K562 (cell line): Measurements from ENCODE around the gene UBE2I. TPM values are rescaled to one million over a fixed set of nuclear protein-coding genes. Genes with fewer than 3 reads are reported as not detected.

ENCODE experiments used
- ATAC-seq: fragments of 200-7000 bp; cut with Tn5 transposase; 3 replicates; pipeline ENCODE4 v1.9.1; 2020; ENCODE audit warnings: moderate library complexity
- BruUV-seq: library from RNA; stranded (reverse); fragments of 400-500 nt; replicated peaks from 2 replicates; lab custom pipeline; 2021; lab: Mats Ljungman, UMichigan
- CTCF ChIA-PET: fragments of 300-600 bp; formaldehyde crosslinking; extraction: SDS; loops from one replicate; lab custom pipeline; 2021; ENCODE audit warnings: low intra/inter-chr PET ratio; lab: Yijun Ruan, JAX
- POLR2A ChIA-PET: fragments of 300-600, 350-650 bp; sonication (Branson Sonifier 250); formaldehyde crosslinking; extraction: SDS; loops from one replicate; lab custom pipeline; 2021; ENCODE audit warnings: antibody characterized with exemption, inconsistent platforms; lab: Yijun Ruan, JAX
- DNase-seq, 4 experiments: peaks; one replicate each; pipeline versions ENCODE4 v3.0.0 to v3.0.0-alpha.2; 2011 to 2018; ENCODE audit warnings: low spot score in 3 of 4, mixed read lengths in 3 of 4; ENCODE audit errors: extremely low read depth in 1 of 4
- FAIRE-seq: peaks from 2 replicates; lab custom pipeline; 2011; peaks lifted over from hg19 to GRCh38; lab: Jason Lieb, UNC
- H2AFZ ChIP-seq: 2 replicates; pipeline ENCODE4 v1.6.0; 2011; ENCODE audit warnings: low read depth, low read length, control low read depth, inconsistent platforms
- H3K27ac ChIP-seq: fragments of 200-600 bp; 3 replicates; pipeline ENCODE4 v1.8.0; 2011; ENCODE audit warnings: low read depth, mild to moderate bottlenecking, control low read depth, inconsistent platforms, low read length, moderate library complexity, mixed read lengths; ENCODE audit errors: extremely low read depth
- H3K27me3 ChIP-seq, 2 experiments: fragments of 300-600 bp in 1 of 2; 2 replicates in 1 of 2; 3 replicates in 1 of 2; pipeline versions ENCODE4 v1.6.0 to v1.8.0; 2011; ENCODE audit warnings: inconsistent platforms in 2 of 2, low read length in 2 of 2, mild to moderate bottlenecking in 1 of 2, mixed read lengths in 1 of 2, moderate library complexity in 1 of 2; ENCODE audit not compliant: control insufficient read depth in 2 of 2, insufficient read depth in 2 of 2
- H3K36me3 ChIP-seq: fragments of 300-600 bp; 3 replicates; pipeline ENCODE4 v1.8.0; 2011; ENCODE audit warnings: mild to moderate bottlenecking, low read length, inconsistent platforms; ENCODE audit not compliant: control insufficient read depth, insufficient read depth
- H3K4me1 ChIP-seq, 2 experiments: fragments of 200-600 bp in 1 of 2; replicated peaks in 1 of 2; 2 replicates in 1 of 2; 3 replicates in 1 of 2; pipeline versions ENCODE4 v1.5.1 to v1.8.0; 2011; ENCODE audit warnings: inconsistent platforms in 2 of 2, low read length in 2 of 2, mild to moderate bottlenecking in 1 of 2, mixed read lengths in 1 of 2, moderate library complexity in 1 of 2; ENCODE audit not compliant: control insufficient read depth in 2 of 2, insufficient read depth in 2 of 2
- H3K4me2 ChIP-seq: 2 replicates; pipeline ENCODE4 v1.6.1; 2011; ENCODE audit warnings: low read length, control low read depth, inconsistent platforms, mixed read lengths; ENCODE audit not compliant: insufficient read depth
- H3K4me3 ChIP-seq: fragments of 200-600 bp; sonication (generic), shearing (Covaris generic); 2 replicates; pipeline ENCODE4 v1.5.1; 2016; ENCODE audit warnings: control low read depth, inconsistent platforms
- H3K79me2 ChIP-seq: fragments of 200-600 bp; 3 replicates; pipeline ENCODE4 v1.8.0; 2011; ENCODE audit warnings: low read length, inconsistent platforms; ENCODE audit not compliant: control insufficient read depth, insufficient read depth
- H3K9ac ChIP-seq, 2 experiments: 2 replicates each; pipeline versions ENCODE4 v1.6.0 to v1.6.1; 2011; ENCODE audit warnings: low read depth in 2 of 2, low read length in 2 of 2, control low read depth in 1 of 2, inconsistent platforms in 1 of 2, mild to moderate bottlenecking in 1 of 2, mixed read lengths in 1 of 2; ENCODE audit not compliant: insufficient read depth in 1 of 2
- H3K9me1 ChIP-seq: one replicate; pipeline ENCODE4 v1.6.0; 2011; ENCODE audit warnings: inconsistent platforms, mild to moderate bottlenecking, low read length, moderate library complexity; ENCODE audit not compliant: control insufficient read depth, insufficient read depth
- H3K9me3 ChIP-seq: replicated peaks from 2 replicates; pipeline ENCODE4 v1.5.1; 2011; ENCODE audit warnings: low read depth, low read length, inconsistent platforms; ENCODE audit not compliant: control insufficient read depth, insufficient read depth
- H4K20me1 ChIP-seq: replicated peaks from 2 replicates; pipeline ENCODE4 v1.6.1; 2011; ENCODE audit warnings: low read length, inconsistent platforms, mixed read lengths; ENCODE audit not compliant: control insufficient read depth, insufficient read depth
- ARHGAP35 ChIP-seq: fragments of 450-650 bp; IDR thresholded peaks from 2 replicates; pipeline ENCODE4 v1.6.1; 2018; ENCODE audit not compliant: partially characterized antibody
- CBFA2T2 ChIP-seq: fragments of 450-650 bp; conservative IDR thresholded peaks from 2 replicates; pipeline ENCODE4 v1.6.1; 2017; ENCODE audit warnings: mild to moderate bottlenecking
- MCM7 ChIP-seq, 2 experiments: fragments of 450-650 bp; IDR thresholded peaks; 2 replicates each; pipeline ENCODE4 v1.6.1; 2016 to 2018
- NFE2 ChIP-seq: IDR thresholded peaks from 2 replicates; pipeline ENCODE4 v1.6.1; 2014; ENCODE audit warnings: antibody characterized with exemption, low read depth
- PHF20 ChIP-seq: fragments of 450-650 bp; IDR thresholded peaks from 2 replicates; pipeline ENCODE4 v1.6.1; 2018; ENCODE audit not compliant: partially characterized antibody
- SIX5 ChIP-seq, 2 experiments: IDR thresholded peaks; 2 replicates each; pipeline ENCODE4 v1.6.1; 2011; ENCODE audit warnings: low read length in 2 of 2, borderline replicate concordance in 1 of 2, low read depth in 1 of 2, mild to moderate bottlenecking in 1 of 2, moderate library complexity in 1 of 2; ENCODE audit not compliant: insufficient read depth in 1 of 2
- SMARCA4 ChIP-seq: fragments of 450-650 bp; IDR thresholded peaks from 2 replicates; pipeline ENCODE4 v1.6.1; 2016
- ZNF445 ChIP-seq: fragments of 250-450 bp; sonication (Bioruptor Pico); IDR thresholded peaks from 2 replicates; pipeline ENCODE4 v1.4.0; 2020; ENCODE audit warnings: low read depth, mild to moderate bottlenecking, moderate library complexity
- WGBS: fragments of 100-300 bp; shearing (Covaris generic); methylation state at CpG from one replicate; pipeline ENCODE4 v1.1.6; 2016; ENCODE audit warnings: low coverage, mixed read lengths; ENCODE audit not compliant: insufficient coverage; ENCODE audit errors: missing lambda C conversion rate; 5-methylcytosine and 5-hydroxymethylcytosine counted together
- in situ Hi-C: fragments of 300-500 bp; cut with MboI; formaldehyde crosslinking; loops from 4 replicates; pipeline ENCODE4 v1.15.0; 2018; ENCODE audit warnings: inconsistent platforms, mixed read lengths
- intact Hi-C: fragments of 100-400 bp; cut with micrococcal nuclease; formaldehyde crosslinking; loops from 2 replicates; pipeline ENCODE4 v1.14.2; 2022
- polyA plus RNA-seq, 8 experiments: library from polyadenylated mRNA; depleted of rRNA in 4 of 8; stranded (reverse) in 5 of 8; unstranded in 3 of 8; fragments of >200 nt; fragmentation: Nextera tagmentation in 2 of 8; fragmentation: Illumina TruSeq in 1 of 8; extraction: Ambion mirVana in 2 of 8; extraction: Trizol in 1 of 8; gene quantifications; 2 replicates each; pipeline versions ENCODE4 v1.2.1 to v1.2.3, GENCODE V29; 2011 to 2014; ENCODE audit warnings: inconsistent platforms in 1 of 8, missing spikeins in 1 of 8
- total RNA-seq, 7 experiments: library from RNA; depleted of rRNA in 6 of 7; stranded (reverse); fragments of >200 nt in 6 of 7; fragmentation: Illumina TruSeq in 2 of 7; extraction: Trizol in 2 of 7; gene quantifications; 2 replicates each; pipeline versions ENCODE4 v1.2.1 to v1.2.3, GENCODE V29; 2011 to 2021; ENCODE audit warnings: low replicate concordance in 1 of 7
- TF ChIP-seq, protein P1 (sequence below): sonication (generic); formaldehyde crosslinking; IDR thresholded peaks from 2 replicates; pipeline ENCODE4 v1.8.0; 2023; ENCODE audit warnings: mild to moderate bottlenecking, missing genetic modification reagents
- TF ChIP-seq, protein P2 (sequence below): sonication (generic); formaldehyde crosslinking; IDR thresholded peaks from 2 replicates; pipeline ENCODE4 v1.9.0; 2022; ENCODE audit warnings: mild to moderate bottlenecking, missing genetic modification reagents

The UBE2I gene
- total and polyA plus RNA-seq, 9 of the 15 experiments (the other 6 are each of a cell fraction or from before 2014, with no cell fraction given): 36.6 to 254 (median 104) TPM

DNA sequence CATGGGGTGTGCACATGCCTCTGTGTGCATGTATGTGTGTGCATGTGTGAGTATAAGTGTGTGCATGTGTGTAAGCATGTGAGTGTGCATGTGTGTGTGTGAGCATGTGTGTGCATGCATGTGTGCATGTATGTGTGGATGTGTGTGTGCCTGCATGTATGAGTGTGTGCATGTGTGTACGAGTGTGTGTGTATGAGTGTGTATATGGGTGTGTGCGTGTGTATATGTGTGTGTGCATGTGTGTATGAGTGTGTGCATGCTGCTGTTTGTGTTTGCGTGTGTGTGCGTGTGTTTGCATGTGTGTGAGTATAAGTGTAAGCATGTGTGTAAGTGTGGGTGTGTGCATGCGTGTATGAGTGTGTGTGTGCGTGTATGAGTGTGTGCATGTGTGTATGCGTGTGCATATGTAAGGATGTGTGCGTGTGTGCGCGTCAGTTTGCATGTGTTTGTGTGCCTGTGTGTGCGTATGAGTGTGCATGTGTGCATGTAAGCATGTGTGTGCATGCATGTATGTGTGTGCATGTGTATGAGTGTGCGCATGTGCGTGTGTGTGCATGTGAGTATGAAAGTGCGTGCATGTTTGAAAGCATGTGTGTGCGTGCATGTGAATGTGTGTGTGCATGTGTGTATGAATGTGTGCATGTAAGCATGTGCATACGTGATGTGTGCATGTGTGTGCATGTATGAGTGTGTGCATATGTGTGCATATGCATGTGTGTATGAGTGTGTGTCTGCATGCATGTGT, 44.9 kb upstream of the UBE2I start:
- Histone ChIP-seq H3K27ac (no peak overlapping the region), H3K4me2 (no peak overlapping the region), H3K27me3 (peaks cover 19 to 47% of the 10 kb centered on the region in 2 experiments; a peak in 4 of 5 replicates), H4K20me1 (no peaks in the 10 kb centered on the region), H3K4me3 (no peak overlapping the region), H3K9me1 (peaks cover 3% of the 10 kb centered on the region), H3K9ac (no peak overlapping the region), H3K36me3 (no peaks in the 10 kb centered on the region), H3K79me2 (no peaks in the 10 kb centered on the region), H2AFZ (no peak overlapping the region), H3K9me3 (peaks cover 7% of the 10 kb centered on the region; the same call in 1 of the 2 replicates), H3K4me1 (peaks cover 3 to 38% of the 10 kb centered on the region in 2 experiments; a peak in 3 of 5 replicates)
- TF ChIP-seq MCM7 (IDR thresholded peaks at IDR 0.05) (no peak), ZNF445 (no peak), SMARCA4 (no peak), CBFA2T2 (no peak), PHF20 (no peak), ARHGAP35 (no peak), NFE2 (no peak), SIX5 (IDR thresholded peaks at IDR 0.05; ENCODE audit: borderline replicate concordance in 1 of 2, insufficient read depth in 1 of 2, low read depth in 1 of 2, low read length in 2 of 2) (no peak)
- TF ChIP-seq, protein P1, sequence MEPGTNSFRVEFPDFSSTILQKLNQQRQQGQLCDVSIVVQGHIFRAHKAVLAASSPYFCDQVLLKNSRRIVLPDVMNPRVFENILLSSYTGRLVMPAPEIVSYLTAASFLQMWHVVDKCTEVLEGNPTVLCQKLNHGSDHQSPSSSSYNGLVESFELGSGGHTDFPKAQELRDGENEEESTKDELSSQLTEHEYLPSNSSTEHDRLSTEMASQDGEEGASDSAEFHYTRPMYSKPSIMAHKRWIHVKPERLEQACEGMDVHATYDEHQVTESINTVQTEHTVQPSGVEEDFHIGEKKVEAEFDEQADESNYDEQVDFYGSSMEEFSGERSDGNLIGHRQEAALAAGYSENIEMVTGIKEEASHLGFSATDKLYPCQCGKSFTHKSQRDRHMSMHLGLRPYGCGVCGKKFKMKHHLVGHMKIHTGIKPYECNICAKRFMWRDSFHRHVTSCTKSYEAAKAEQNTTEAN: peak; percentile 100
- TF ChIP-seq, protein P2, sequence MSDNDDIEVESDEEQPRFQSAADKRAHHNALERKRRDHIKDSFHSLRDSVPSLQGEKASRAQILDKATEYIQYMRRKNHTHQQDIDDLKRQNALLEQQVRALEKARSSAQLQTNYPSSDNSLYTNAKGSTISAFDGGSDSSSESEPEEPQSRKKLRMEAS (CRISPR knock-in tag): peak; percentile 20; the same call in 1 of the 2 replicates
- 54% methylated on average over 14 of the region's 16 CpGs for WGBS
- DNase-seq (no peak), ATAC-seq (no peak), FAIRE-seq (no peak)
- CTCF ChIA-PET: no interaction called here
- POLR2A ChIA-PET: no interaction called here
- intact Hi-C loops: no loop called here
- in situ Hi-C loops: no loop called here
- BruUV-seq: no TSS peak
